ENCODE measurements around the gene MYEF2.
A peak's percentile ranks its signal among the peaks of the same experiment; 100 is the strongest.

The MYEF2 gene, protein sequence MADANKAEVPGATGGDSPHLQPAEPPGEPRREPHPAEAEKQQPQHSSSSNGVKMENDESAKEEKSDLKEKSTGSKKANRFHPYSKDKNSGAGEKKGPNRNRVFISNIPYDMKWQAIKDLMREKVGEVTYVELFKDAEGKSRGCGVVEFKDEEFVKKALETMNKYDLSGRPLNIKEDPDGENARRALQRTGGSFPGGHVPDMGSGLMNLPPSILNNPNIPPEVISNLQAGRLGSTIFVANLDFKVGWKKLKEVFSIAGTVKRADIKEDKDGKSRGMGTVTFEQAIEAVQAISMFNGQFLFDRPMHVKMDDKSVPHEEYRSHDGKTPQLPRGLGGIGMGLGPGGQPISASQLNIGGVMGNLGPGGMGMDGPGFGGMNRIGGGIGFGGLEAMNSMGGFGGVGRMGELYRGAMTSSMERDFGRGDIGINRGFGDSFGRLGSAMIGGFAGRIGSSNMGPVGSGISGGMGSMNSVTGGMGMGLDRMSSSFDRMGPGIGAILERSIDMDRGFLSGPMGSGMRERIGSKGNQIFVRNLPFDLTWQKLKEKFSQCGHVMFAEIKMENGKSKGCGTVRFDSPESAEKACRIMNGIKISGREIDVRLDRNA

DNA sequence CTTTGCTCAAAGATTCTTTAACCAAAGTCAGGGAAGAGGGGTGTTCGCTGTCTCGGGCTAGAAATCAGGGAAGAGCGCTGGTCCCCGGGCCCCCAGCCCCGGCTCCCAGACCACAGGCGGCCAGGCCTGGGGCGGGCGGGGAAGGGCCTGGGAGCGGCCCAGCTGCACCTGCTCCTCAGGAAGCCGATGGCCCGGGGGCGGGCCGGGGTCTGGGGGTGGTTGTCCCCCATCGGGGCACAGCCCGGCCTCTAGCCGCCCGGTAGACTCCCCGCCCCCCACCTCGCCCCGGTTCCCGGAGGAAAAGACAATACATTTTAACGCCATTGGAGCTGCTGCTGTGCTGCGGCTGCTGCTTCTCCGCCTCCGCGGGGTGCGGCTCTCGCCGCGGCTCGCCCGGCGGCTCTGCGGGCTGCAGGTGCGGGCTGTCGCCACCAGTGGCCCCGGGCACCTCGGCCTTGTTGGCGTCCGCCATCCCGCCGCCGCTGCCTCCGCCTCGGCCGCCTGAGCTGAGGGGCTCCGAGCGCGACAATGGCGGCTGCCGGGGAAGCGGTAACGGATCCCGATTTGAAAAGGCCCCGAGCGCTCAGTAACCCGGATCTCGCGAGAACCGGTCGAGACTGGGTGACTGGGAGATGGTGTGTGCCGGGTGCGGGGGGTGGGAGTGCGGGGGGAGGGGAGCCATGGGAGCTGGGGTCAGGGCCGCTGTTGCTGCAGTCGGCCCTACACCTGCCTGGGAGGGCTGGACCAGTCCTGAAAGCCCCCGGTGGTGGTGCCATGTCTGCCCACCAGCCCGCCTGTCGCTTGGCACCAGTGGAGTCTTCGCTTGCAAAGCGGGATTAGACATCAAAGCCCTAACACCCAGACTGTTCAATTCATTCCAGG lies at the start of gene MYEF2:
Gene MYEF2, minus strand, starts transcription at position 530 of the 882 bp plus-strand sequence. Its CDS starts 58 bp downstream, at position 472.
- peak; percentile 58 to 64 for DNase-seq

DNA sequence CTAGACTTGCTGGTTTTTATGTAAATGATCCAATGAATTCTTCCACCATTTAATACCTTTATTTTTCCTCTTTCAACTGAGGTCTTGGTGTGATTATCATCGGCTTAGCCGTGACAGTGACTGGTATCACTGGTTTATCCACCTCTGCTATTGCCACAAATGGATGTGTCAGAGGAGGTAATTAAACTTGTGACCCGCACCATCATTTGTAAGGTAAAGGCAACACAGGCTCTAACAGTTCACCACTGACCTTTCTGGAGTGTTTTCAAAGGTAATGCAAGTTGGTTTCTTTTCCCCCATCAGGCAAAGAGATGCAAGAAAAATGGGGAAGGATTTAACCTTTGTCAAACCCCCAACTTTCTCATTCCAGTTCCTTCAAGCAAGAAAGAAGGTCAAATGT lies 47.7 kb upstream of the MYEF2 start:
- no peak for DNase-seq

DNA sequence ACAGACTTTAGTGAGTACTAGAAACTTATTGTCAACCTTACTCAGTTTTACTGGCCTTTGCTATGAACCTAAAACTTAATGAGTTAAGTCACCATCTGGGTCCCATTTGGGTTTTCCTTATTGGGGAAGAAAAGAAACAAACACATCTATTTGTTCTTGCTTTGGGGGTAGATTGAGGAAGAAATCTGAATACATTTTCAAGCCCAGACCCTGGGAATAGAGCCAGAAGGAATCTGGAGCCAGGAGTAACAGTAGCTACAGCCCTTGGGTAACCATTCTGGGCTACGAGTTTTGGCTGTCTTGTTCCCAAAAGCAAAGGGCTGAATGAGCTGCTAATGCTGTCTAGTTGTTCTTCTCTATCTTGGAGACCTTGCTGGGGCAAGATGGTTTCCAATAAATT lies 44.5 kb upstream of the MYEF2 start:
- no peak for DNase-seq

DNA sequence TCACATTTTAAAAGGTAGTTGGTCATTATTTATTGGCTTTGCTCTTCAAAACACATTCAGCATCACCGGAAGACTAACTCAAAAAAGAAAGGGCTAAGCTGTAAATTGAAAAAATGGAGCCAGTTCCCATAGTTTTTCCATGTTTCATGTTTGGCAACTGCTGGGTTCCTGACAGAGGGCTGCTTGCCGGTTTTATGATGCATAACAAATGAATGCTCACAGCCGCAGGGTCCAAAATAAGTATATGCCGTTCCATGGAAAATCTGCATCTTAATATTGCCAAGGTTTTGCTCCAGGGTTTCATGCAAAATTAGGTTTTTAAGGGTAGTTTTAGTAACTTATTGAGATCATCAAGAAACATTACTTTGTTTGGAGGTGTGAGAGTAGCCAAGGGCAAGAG lies 43.8 kb upstream of the MYEF2 start:
- no peak for DNase-seq

DNA sequence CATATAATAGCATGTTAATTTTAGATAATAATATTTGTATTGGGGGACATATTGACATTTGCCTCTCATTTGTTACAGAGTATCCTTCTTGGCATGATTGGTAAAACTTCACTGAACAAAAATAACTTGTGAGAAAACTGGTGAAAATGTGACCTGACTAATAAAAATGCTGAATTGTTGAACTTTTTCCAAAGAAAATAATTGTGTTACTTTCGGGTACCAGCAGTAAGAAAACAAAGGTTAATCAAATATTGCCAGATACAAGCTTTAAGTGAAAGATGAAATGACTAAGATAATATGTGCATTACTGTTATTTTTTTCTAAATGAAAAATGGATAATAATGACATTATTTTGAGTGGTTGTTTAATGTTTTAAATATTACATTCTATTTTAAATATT lies 43.2 kb upstream of the MYEF2 start:
- no peak for DNase-seq

DNA sequence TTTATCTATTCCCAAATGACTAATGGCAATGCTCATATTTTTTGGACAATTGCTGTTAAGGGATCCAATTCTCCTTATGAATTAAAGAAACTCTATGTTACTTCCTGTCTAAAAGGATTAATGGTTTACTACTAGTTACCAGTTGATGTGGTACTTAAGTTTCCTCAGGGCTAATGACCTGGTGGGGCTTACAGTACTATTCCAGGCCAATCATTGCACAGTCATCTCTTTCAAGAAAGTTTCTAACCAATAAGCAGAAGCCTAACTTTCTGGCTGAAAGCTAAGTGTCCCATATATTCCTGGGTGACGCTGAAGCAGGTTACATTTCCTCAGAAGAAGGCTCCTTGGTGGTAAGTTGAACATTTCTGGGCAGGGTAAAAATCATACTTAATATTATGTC lies 27.9 kb upstream of the MYEF2 start, which contains the start of gene SLC12A1:
Gene SLC12A1, plus strand, starts transcription at position 322 of the 400 bp plus-strand sequence. CDS start 1,418 bp downstream, outside the sequence.
- DNase-seq = no peak

DNA sequence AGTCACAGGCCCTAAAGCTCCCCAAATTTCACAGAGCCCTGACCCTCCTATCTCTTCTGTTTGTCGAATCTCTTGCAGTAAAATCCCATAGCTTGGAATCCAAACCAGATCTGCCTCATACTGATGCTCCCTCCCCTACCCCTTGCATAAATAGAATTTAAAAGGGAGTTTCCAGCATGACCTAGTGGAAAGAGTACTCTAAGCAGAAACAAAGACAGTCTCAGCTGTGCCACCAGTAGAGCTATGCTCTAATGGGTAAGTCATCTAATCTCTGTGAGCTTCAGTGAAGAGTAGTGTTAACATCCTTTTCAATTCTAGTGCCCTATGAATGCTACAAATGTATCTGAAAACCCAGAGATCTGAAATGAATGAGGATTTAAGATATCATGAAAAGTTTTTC lies 24.0 kb upstream of the MYEF2 start:
- no peak for DNase-seq

DNA sequence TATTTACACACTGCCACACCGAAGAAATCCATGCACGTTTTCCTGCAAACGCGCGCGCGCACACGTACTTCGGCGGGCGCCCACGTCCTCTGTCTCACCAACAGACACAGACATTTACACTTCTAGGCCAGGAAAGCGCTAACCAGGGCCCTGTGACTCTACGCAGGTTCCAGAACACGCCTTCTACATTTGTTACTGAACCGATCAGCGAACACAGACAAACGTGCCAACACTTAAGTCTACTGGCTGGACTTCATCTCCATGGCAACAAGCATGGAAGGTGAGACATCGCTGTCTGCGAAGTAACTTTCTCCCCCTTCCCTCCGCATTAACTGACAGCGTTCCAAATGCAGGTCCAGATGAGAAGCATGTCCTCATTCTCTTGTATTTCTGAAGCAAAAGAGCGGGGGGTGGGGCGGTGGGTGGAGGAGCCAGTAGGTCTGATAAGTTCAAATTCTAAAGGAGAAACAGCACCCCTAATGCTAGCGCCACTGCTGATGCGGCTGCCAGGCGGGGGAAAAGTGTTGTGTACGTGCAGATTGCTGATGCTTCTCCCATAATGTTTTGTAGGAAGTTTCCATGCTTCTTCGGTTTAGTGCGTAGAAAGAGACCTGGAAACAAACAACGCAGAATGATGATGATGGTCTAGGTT lies 13.6 kb upstream of the MYEF2 start, which contains the start of gene CTXN2:
Gene CTXN2, plus strand, starts transcription at position 92 of the 652 bp plus-strand sequence. CDS start 9,636 bp downstream, outside the sequence.
- no peak for DNase-seq

DNA sequence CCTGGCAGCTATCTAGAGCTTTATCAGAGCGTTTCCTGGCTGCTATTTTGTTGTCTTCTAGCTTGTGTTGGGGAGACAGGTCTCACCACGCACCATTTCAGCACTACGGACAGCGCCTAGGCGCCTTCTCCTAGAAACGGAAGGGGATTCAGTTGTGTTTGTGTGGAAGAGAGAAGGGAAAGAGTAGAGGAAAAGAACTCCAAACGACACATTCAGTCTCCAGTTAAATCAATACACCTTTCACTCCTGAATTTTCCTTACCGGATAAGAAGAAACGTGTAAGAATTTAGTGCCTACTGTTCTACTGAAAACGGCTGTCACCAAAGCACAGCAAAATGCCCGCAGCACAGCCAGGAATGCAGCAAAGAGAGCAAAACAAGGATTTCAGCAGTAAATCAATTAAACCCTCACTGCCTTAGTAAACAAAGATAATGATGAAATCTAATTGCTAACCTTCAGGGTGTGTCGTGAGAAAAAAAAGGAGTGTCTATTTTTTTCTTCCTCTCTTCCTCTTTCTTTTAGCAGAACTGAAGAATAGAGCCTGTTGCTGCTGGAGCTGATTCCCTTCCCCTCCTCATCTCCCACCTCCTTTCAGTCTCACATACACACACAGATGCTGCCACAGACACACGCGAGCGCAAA lies 13.0 kb upstream of the MYEF2 start:
- DNase-seq = peak; percentile 16 to 29

DNA sequence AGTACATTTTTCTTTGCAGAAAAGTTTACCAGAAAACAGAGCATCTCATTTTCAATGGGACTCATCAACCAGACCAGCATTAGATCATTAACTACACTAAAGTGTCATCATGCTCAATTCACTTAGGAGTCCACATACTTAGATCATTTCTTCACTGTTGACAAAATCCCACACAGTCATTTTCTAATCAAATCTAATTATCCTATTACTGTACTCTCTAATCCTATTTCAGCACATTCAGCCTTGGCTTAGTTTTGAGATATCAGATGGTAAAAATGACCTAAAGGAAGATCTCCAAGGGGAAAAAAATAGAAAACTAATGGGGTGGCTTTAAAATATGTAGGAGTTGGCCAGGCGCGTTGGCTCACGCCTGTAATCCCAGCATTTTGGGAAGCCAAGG lies 8.2 kb upstream of the MYEF2 start:
- no peak for DNase-seq

DNA sequence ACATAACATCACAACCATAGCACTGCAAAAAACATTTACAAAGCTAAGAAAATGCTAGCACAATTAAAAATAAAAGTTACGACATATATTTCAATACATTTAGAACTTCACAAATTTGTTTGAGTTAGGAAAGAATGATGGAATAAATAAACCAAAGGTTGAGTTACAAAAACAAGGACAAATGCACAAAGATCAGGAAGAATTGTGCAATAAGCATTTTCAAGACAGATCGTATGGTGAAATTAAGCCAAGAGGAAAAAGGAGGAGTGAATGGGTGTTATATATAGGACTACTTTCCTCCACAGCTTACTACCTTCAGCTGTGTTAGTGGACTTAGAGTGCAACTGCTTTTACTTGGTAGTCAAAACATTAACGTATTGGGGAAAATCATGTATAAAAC lies 7.4 kb upstream of the MYEF2 start:
- no peak for DNase-seq

DNA sequence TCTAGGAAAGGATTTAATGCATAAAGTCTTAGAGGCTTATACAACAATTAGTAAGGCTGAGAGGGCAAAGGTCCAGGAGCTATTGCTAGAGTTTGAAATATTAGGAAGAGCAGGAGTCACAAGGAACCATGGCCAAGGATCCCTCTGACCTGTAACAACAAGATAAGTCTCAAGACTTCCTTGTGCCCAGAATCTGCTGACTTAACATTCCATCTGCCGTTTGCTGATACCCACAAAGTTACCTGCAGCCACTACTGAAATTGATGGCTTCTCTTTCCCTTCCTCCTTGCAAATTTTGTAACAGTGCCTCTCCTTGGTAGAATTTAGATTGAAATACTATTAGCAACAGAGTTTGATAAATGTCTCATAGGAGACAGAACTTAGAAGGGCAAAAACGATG lies 4.7 kb upstream of the MYEF2 start:
- no peak for DNase-seq

DNA sequence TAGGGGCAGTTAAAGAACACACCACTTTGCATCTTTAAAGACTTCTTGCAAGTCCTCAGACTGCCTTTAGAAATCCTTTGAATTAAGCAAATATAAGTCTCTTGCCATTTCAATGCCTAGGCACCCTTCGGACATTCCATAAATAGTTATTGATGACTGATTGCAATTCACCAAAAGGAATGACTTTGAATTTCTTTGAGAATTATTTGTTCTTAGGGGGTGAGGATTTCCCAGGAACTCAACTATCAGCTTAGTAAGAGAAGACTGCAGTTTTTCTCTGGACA lies 495 bp upstream of the MYEF2 start:
- DNase-seq = no peak

DNA sequence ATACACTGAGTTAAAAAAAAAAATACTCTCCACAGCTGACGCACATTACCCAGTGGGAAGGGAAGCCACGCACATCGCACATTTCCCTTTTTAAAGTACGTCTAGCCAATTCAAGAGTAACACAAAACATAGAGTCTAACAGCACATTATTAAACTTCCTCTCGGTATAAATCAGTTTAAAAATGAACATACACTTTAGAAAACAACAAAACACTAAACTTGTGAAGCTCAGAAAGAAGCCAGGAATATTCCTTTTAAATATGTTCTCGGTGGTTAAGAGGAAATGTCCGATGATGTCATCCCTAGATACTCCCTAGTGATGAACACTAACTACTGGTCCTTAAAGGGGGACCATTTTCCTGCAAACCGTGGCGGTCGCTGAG lies 721 bp downstream of the MYEF2 start:
- no peak for DNase-seq

DNA sequence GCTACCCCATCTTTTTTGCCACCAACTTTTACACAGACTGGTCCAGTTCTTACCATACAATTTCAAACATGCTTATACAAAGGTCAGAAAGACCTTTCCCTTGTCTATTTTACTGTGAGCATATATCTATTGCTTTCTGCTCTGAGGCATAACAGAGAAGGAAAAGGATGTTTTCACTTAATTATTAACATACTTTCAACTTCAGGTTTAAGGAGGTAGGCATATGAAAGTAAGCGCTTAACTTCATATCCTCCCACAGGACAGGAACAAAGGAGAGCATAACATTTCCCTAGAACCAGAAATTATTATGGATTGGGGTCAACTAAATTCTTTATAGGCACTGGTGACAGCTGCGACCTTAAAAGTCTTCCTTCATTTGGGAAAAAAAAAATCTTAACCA lies 1.1 kb downstream of the MYEF2 start:
- DNase-seq = no peak

DNA sequence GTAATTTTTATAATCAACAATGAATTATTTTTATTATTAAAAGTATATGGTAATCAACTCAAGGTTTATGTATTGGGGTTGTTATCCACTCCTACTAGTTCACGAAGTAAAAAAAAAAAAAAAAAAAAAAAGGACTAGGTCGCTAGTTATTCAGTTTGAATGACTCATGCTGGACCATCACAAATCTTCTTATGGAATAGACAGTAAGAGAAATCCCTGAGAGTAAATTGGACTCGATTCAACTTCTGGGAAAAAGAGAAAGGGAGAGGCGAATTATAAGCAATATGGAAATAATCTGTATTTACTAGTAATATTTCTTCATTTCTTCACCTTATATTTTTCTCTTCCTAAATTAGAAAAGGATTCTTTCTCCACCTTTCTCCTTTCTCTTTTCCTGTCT lies 2.0 kb downstream of the MYEF2 start:
- DNase-seq = no peak

DNA sequence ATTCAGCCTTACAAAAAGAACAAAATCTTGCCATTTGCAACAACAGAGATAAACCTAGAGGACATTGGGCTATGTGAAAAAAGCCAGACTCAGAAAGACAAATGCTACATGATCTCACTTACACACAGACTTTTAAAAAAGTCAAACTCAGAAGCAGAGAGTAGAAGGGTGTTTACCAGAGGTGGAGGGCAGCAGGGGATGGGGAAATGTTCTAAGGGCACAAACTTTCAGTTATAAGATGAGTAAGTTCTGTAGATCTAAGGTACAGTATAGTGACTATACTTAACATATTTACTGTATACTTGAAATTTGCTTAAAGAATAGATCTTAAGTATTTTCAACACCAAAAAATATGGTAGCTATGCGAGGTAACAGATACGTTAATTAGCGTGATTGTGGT lies 3.0 kb downstream of the MYEF2 start:
- DNase-seq = no peak

DNA sequence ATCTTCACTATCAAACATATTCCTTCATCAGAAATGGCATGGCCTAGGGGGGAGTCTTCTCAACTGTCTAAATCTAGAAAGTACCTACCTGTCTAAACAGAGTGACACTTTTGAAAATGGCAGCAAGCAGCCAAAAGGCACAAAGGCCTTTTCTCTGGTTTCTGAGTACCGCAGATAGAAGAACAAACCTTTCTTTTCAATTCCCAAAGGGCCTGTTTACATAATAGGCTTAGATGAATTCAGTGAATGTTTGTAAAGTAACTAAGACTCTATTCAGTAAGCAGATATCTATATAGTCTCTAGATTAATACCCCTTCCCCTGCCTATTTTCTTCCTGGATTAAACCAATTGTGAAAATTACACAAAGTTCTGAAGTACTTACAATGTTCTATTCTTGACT lies 7.1 kb downstream of the MYEF2 start:
- DNase-seq = no peak

DNA sequence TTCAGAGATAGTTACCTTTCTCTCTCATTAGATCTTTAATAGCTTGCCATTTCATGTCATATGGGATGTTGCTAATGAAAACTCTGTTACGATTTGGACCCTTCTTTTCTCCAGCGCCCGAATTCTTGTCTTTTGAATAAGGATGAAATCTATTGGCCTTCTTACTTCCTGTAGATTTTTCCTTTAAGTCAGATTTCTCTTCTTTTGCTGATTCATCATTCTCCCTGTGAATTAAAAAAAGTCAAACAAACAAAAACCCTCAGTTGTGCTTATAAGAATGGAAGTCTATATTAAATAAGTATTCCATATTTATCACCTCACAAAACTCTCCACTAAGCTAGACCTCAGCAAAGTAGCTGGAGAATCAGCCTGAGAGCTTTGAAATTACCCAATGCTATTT lies 9.5 kb downstream of the MYEF2 start:
- no peak for DNase-seq

DNA sequence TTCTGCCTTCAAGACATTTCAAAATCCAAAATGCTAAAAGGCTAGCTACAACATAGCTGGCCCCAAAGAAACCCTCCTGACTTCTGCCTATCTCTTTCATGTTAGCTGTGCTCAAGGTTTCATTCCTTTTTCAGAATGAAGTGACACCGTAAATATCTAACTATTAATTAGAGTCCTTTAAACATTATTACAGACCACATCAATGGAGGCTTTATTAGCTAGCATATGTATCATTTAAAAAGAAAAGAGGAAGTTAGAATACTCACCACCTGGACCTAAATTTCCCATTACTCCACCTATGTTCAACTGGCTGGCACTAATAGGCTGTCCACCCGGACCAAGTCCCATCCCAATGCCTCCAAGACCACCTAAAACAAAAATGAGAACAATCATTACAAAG lies 24.6 kb downstream of the MYEF2 start:
- no peak for DNase-seq

DNA sequence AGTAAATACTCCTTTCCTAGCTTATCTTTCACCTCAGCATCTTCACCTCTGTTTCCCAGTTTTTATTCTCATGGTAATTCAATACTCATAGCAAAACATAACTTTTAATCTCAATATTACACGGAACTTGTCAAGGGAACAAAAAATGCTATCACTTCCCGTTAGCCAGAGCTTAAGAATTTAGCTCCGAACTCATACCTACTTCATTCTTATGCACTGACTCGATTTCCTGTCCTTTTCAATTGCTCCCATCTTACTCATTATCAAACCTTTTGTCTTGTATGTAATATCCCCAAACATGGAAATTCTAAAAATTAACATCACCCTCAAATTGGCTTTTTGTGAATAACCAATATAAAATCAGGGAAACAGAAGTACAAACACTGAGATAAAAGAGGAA lies 28.2 kb downstream of the MYEF2 start:
- no peak for DNase-seq

DNA sequence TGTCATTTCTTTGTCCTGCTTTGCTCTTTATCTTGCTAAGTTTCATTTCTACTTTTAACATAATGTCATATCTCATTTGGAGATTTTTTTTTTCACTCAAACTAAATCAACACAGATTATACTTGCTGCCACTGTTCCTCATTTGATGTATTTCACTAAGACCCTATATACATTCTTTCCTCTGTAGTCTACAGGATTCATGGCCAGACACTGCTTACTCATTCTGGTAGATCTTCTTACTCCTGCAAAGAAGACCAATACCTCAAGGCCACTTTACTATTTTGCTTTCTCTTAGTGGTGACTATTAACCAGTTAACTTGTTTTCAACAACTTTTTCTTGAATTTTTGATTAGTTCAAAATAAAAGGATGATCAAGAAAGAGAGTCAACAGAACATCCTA lies 30.7 kb downstream of the MYEF2 start:
- DNase-seq = no peak

DNA sequence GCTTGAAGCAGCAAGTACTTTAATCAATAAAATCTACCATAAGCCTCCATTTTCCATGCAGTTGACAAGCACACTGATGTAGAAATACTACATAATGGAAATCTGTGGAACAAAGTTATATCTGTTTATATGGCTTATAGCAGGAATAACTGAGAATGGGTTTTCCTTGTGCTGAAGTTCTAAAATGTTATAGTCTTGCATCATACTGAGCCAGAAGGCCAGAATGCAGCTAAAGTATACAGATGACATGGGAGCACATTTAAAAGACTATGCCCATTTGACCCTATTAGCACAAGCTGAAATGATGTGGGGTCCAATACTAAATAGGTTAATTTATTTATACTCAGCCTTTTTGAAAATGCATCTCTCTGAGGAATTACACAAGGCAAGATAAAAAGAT lies 32.2 kb downstream of the MYEF2 start:
- no peak for DNase-seq

Data from stimulated activated CD4-positive, alpha-beta T cell treated with anti-CD3 and anti-CD28 coated beads, Interleukin-2, amount 100 ng/mL, for 48 hours (primary cell).